Stimulated activated CD4-positive, alpha-beta T cell treated with anti-CD3 and anti-CD28 coated beads, Interleukin-4, amount 100 ng/mL, for 24 hours (primary cell): ENCODE results near the gene MCOLN3.
"Not testable (repeated sequence)": the region's sequence is repeated elsewhere in the genome, so short reads cannot be mapped to it uniquely, and the experiment has no call there.

Source experiments
- DNase-seq: peaks from one replicate; pipeline ENCODE4 v3.0.0-alpha.2; 2020

MCOLN3 gene

DNA sequence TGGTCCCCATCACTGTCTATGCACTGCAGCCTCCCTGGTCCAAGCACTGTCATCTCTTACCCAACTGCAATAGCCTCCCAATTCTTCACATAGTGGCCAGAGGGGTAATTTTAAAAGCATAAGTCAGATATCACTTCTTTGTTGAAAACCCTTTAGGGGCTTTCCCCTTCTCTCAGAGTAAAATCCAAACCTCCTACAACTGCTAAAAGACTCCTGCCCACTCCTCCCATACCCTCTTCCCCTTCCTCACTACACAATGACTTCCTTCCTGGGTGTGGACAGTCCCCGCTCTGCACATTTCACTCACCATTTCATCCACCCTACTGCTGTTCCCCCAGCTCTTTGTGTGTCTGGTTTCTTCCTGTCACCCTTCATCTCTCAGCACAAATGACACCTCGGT lies 59.7 kb downstream of the MCOLN3 start:
- DNase-seq = no peak

DNA sequence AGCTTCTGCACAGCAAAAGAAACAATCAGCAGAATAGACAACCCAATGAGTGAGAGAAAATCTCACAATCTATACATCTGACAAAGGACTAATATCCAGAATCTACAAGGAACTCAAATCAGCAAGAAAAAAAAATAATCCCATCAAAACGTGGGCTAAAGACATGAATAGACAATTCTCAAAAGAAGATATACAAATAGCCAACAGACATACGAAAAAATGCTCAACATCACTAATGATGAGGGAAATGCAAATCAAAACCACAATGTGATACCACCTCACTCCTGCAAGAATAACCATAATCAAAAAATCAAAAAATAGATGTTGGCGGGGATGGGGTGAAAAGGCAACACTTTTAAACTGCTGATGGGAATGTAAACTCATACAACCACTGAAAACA lies 61.7 kb downstream of the MCOLN3 start:
- not testable (repeated sequence) for DNase-seq

DNA sequence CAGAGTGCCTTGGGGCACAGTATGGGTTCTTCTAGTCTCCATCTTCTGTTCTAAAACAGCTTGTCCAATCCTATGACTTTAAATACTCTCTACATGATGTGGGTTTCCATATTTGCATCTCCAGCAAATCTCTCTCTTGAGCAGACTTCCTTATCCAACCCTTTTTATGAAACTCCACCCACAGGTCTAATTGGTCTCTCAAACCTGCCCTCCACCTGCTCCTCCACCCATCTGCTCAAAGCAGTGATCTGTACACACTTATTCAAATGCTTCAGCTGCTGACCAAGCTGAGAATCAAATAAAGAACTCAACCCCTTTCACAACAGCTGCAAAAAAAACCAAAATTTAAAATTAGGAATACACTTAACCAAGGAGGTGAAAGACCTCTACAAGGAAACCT lies 62.9 kb downstream of the MCOLN3 start:
- DNase-seq = no peak

DNA sequence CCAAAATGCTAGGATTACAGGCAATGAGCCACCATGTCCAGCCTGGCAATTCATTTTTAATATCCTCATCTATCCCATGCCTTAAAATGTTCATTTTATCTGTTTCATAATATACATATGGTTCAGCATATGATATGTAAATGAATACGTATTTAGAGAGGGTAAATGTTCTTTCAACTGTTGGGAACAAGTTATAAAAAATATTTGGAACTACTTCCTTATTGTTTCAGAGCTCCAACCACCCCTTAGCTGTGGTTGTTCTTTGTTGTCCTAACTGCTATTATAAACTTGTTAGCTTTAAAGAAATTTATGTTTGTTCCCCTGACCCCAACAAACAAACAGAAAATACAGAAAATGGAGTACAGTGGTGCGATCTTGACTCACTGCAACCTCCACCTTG lies 65.9 kb downstream of the MCOLN3 start:
- DNase-seq = no peak

DNA sequence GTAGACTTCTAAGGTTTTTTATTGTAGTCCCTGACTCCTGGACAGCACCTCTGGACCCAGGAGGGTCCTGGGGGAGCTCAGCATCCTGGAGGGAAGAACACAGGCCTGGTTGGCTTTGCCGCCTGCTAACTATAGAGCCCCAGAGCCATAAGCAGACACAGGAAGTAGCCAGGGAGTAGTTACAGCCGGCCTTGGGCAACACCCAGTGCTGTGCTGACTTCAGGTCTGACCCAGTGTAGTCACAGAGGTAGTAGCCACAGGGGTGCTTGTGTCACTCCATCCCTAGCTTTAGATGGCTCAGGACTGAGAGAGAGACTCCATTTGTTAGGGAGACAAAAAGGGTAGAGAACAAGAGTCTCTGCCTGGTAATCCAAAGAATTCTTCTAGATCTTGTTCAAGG lies 73.3 kb downstream of the MCOLN3 start:
- no peak for DNase-seq

DNA sequence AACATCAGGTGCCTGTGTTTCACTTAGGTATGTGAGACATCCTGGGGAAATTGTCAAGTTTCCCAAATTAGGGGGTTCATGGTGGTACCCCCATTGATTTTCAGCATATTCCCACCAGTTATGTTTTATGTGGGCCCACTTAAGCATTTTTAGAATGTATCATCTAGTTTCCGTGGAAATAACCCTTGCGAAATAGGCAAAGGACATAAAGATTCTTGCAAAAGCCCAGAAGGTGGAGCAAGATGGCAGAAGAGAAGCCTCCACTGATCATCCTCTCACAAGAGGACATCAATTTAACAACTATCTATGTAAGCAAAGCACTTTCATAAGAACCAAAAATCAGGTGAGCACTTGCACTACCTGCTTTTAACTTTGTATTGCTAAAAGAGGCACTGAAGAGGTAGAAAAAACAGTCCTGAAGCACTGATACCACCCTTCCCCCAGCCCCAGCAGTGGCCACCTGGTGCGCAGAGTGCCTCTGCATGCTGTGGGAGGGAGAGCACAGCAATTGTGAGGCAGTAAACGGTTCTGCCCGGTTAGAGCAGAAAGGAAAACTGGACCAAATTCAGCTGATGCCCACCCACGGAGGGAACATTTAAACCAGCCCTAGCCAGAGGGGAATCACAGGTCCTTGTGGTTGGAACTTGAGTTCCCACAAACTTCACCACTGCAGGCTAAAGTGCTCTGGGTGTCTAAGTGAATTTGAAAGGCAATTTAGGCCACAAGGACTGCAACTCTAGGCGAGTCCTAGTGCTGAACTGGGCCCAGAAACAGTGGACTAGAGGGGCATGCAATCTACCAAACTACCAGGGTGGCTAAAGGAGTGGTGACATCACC lies 74.6 kb downstream of the MCOLN3 start:
- DNase-seq = no peak

DNA sequence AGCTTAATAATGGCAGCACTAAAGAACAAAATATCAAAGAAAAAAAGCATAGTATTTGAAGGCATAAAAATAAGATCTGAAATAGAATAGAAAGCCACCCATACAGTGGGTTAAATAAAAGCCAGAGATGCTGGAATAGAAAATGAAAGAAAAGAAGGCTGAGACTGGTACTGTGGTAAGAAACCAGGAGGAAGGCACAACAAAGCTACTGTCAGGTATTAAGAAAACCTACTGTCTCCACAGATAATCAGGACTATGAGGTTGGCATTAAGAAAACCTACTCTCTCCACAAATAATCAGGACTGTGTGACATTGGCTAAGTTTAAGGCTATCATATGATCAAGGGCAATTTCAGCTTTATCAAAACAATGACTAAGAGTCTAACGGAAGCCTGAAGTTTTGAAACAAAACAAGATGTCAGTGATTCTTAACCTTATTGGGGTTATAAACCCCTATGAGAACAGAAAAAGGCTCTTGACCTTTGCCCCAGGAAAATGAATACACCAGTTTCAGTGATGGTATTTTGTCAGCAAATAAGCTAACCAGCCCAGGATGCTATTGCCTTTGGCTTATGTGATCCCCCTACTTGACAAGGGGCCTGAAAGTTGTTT lies 75.8 kb downstream of the MCOLN3 start:
- no peak for DNase-seq

DNA sequence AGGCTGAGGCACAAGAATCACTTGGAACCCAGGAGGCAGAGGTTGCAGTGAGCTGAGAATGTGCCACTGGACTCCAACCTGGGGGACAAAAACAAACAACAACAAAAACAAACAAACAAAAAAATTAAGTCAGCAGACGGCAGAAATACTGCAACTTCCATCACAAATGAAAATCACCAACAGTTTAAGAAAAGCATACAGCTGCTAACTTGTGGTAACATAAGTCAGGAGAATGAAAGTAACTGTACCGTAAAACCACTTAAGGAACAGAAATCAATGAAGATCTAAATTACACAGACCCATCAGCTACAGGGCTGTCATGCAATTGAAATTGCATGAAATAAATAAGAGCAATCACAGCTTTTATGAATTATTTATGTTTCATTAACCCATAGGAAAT lies 76.3 kb downstream of the MCOLN3 start:
- DNase-seq = no peak

DNA sequence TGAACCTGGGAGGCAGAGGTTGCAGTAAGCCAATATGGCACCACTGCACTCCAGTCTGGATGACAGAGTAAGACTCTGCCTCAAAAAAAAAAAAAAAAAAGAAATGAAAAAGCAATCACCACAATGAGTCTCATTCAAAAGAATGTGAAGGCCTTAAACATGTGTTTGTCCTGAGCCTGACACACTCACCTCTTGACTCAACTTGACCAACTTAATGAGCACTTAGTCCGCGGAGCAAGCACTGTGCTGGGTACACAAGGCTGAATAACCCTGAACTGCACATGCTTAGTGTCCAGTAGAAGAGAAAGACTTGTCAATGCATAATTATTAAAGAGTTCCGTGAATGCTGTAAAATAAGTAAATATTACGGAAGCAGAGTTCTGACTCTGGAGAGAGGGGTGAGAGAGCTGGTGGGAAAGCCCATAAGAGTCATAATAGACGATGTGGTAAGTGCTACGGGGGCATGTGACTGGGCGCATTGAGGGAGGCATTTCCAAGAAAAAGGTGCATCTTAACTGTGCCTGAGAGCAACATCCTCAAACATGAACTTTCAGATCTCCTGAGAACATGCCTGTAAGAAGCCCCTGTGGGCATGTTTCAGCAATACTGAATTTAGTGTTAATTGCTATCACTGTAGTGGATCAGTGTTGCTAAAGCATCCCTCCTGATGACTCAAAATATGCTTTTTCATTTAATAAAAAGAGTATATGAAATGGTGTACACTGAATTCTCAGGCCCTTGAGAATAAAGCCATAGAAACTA lies 78.6 kb downstream of the MCOLN3 start:
- DNase-seq = peak; percentile 48

DNA sequence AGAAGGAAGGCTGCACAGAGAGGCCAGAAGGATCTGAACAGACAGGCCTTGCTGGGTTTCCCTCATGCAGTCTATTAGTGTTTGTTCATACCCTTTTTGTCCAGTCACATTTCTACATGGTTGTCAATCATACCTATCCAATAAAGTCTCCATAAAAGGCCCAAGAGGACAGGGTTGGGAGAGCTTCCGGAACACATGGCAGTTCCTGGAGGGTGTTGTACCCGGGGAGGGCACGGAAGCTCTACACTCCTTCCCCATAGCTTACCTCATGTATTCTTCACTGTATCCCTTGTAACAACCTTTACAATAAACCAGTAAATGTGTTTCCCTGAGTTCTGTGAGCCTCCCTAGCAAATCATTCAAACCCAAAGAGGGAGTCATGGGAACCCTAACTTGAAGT lies 79.4 kb downstream of the MCOLN3 start:
- no peak for DNase-seq

DNA sequence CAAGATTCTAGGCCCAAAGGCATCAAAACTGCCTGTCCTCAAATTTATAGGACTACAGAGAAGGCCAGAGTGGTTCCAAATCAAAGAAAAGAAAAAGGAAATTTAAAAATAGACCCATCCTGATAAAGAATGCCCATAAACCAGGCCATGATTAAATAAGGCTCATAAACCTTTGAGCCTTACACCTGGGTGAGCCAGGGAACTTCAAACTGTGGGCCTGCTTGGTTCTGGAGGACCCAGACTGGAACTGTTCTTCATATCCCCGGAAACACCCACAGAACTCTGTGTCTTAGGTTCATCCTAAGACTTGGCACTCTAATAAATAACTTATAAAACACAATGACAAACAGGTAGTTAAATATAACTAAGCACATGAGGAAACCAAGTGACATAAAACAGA lies 80.2 kb downstream of the MCOLN3 start:
- no peak for DNase-seq
